Right atrium auricular region (tissue), 2 donors: ENCODE results near the gene DISC1. TPM values are rescaled to one million over a fixed set of nuclear protein-coding genes. Genes with fewer than 3 reads are reported as not detected.

Source experiments
- DNase-seq: peaks from one replicate; pipeline ENCODE4 v3.0.0-alpha.2; 2019; ENCODE audit warnings: low spot score
- H3K27ac ChIP-seq, 2 donors: fragments of 200-600 bp; sonication (generic); 1 replicate in 1 of 2; 2 replicates in 1 of 2; pipeline ENCODE4 v1.5.1; 2016 to 2019
- H3K27me3 ChIP-seq, 2 donors: fragments of 200-600 bp; sonication (generic); one replicate each; pipeline versions ENCODE4 v1.5.1 to v1.6.0; 2017 to 2019
- H3K36me3 ChIP-seq: fragments of 200-600 bp; sonication (generic); one replicate; pipeline ENCODE4 v1.5.1; 2016
- H3K4me1 ChIP-seq, 2 donors: fragments of 200-600 bp; sonication (generic); one replicate each; pipeline versions ENCODE4 v1.5.1 to v1.6.0; 2017 to 2019
- H3K4me3 ChIP-seq, 2 donors: fragments of 200-600 bp; sonication (generic); 1 replicate in 1 of 2; 2 replicates in 1 of 2; pipeline ENCODE4 v1.5.1; 2017 to 2019; ENCODE audit warnings: mild to moderate bottlenecking in 1 of 2, moderate library complexity in 1 of 2
- H3K9me3 ChIP-seq, 2 donors: fragments of 200-600 bp; sonication (generic); one replicate each; pipeline ENCODE4 v1.5.1; 2019
- total RNA-seq, 2 donors: library from RNA; depleted of rRNA; stranded (reverse); fragments of >200 nt; gene quantifications; one replicate each; pipeline ENCODE4 v1.1.0, GENCODE V29; 2016
- TF ChIP-seq, protein P1 (sequence below), 2 donors: fragments of 200-600 bp; sonication (generic); IDR thresholded peaks; one replicate each; pipeline ENCODE4 v1.5.1; 2019; ENCODE audit warnings: antibody characterized with exemption in 2 of 2

The DISC1 gene
- total RNA-seq, 2 donors from 2014 or later = 1.8 to 5.3 TPM

DNA sequence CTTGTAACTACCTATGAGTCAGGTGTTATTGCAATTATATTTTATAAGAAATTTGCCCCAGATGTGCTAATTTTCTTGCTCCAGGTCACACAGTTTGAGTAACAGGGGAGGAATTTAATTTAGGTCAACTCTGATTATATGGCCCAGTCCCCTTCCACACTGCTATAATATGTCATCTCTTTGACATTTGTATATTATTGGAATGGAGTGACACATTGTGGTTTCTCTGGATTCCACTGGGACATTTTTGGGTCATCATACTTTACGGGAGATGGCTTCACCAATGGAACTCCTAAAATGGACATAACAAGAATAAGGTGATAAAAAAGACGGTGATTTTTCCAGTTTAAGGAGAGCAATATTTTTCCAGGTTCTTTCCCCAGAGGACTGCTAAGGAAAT lies 191.2 kb downstream of the DISC1 start:
- Histone ChIP-seq H3K27me3 (no peaks in the 10 kb centered on the region), H3K4me1 (no peaks in the 10 kb centered on the region), H3K4me3 (no peak overlapping the region), H3K9me3 (no peaks in the 10 kb centered on the region), H3K27ac (peak overlapping the region; percentile 40 to 62), H3K36me3 (no peaks in the 10 kb centered on the region)
- no peak for DNase-seq
- TF ChIP-seq, protein P1, sequence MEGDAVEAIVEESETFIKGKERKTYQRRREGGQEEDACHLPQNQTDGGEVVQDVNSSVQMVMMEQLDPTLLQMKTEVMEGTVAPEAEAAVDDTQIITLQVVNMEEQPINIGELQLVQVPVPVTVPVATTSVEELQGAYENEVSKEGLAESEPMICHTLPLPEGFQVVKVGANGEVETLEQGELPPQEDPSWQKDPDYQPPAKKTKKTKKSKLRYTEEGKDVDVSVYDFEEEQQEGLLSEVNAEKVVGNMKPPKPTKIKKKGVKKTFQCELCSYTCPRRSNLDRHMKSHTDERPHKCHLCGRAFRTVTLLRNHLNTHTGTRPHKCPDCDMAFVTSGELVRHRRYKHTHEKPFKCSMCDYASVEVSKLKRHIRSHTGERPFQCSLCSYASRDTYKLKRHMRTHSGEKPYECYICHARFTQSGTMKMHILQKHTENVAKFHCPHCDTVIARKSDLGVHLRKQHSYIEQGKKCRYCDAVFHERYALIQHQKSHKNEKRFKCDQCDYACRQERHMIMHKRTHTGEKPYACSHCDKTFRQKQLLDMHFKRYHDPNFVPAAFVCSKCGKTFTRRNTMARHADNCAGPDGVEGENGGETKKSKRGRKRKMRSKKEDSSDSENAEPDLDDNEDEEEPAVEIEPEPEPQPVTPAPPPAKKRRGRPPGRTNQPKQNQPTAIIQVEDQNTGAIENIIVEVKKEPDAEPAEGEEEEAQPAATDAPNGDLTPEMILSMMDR (IDR thresholded peaks at IDR 0.05) = no peak

DNA sequence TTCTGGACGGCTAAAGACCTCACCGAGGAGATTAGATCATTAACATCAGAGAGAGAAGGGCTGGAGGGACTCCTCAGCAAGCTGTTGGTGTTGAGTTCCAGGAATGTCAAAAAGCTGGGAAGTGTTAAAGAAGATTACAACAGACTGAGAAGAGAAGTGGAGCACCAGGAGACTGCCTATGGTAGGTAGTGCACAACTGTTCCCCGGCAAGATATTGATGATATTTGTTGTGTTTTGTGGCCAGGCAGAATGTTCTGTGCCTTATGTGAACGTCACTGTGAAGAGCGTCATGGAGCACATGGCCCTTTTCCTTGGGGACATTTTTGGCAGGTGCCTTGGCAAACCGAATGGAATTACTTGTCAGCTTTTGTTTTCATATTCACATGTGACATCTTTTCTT lies 191.7 kb downstream of the DISC1 start:
- Histone ChIP-seq H3K36me3 (no peaks in the 10 kb centered on the region), H3K27ac (peak overlapping the region; percentile 40 to 62), H3K9me3 (no peaks in the 10 kb centered on the region), H3K4me1 (no peaks in the 10 kb centered on the region), H3K27me3 (no peaks in the 10 kb centered on the region), H3K4me3 (no peak overlapping the region)
- DNase-seq = peak; percentile 90
- TF ChIP-seq, protein P1 (IDR thresholded peaks at IDR 0.05) = no peak

GRCh38 chr1:231821281-231821680 lies 194.7 kb downstream of the DISC1 start:
- Histone ChIP-seq H3K27ac (peak overlapping the region in 1 of 2 donors; percentile 40), H3K4me3 (no peak overlapping the region), H3K4me1 (no peaks in the 10 kb centered on the region), H3K27me3 (no peaks in the 10 kb centered on the region), H3K9me3 (no peaks in the 10 kb centered on the region), H3K36me3 (no peaks in the 10 kb centered on the region)
- TF ChIP-seq, protein P1 (IDR thresholded peaks at IDR 0.05) = no peak
- no peak for DNase-seq

DNA sequence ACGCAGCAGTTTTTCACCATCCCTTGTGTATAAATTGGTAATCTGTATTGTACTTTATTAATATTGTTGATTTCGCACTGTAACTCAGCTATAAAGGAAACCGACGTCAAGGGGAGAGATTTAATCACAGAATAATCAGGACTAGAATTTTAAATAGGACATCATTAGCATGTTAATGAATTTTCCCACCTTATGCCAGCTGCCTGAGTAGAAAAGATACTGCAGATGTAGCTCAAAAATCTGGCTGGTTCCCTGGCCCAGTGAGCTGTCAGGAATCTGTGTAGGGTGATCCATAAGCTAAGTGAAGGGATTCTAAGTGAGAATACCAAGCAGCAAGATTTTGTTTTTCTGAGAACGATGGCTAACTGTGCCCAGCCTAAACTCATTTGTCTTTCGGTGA lies 195.5 kb downstream of the DISC1 start:
- H3K4me1 ChIP-seq = no peaks in the 10 kb centered on the region
- no peak for DNase-seq
- peak overlapping the region in 1 of 2 donors; percentile 40 for H3K27ac ChIP-seq
- H3K4me3 ChIP-seq = no peak overlapping the region
- H3K27me3 ChIP-seq = no peaks in the 10 kb centered on the region
- H3K9me3 ChIP-seq = no peaks in the 10 kb centered on the region
- TF ChIP-seq, protein P1 (IDR thresholded peaks at IDR 0.05) = no peak
- no peaks in the 10 kb centered on the region for H3K36me3 ChIP-seq

DNA sequence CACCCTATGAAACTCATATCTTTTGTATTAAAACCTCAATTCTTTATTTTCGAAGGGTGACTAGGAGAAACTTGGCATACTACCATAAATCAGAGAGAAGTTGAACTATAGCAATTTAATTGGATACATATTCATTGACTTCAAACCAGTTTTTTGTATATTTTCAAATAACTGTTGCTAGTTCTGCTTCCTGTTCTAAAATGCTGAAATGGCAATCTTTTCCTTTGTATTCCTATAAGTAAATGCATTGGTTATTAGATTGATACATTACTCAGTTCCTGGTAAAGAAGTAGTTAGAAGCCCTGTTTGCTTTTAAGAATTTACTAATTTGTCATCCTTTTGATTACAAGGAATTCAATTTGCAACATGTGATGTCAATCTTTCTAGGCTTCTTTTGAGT lies 200.0 kb downstream of the DISC1 start:
- Histone ChIP-seq H3K4me1 (peaks cover 0 to 15% of the 10 kb centered on the region in 2 donors), H3K9me3 (no peaks in the 10 kb centered on the region), H3K36me3 (no peaks in the 10 kb centered on the region), H3K27me3 (no peaks in the 10 kb centered on the region), H3K4me3 (no peak overlapping the region), H3K27ac (no peak overlapping the region)
- no peak for DNase-seq
- TF ChIP-seq, protein P1 (IDR thresholded peaks at IDR 0.05) = no peak

DNA sequence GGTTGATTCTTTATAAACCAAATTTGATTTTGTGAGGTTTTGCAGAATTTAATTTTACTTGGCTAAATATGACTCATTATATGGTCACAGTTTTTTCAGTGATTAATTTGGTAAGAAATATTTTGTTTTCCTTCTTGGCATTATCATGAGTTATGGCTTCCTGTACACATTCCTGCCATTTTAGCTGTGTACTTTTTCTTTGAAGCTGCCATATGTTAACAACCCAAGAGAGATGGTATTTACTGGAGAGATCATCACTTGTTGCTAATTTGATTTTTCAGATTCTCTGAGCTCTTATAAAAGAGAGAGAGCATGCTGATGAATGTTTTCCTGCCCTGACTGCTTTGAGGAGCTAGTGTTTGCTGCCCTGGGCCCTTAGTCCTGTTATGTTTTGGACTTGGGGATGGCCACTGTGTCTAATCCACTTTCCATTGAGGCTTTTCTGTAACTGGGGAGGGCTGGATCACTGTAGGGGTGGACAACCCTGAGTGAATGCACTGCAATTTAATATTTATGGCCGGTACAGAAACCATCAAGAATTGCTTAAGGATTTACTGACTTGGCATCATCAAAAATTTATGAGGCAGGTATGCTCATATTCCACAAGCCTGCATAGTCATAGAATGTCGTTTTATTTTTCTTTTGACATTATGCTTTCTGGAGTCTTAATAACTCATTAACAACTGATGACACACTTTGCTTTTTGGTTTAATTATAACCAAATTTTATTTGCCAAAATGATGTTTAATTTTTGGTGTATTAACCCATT lies 200.9 kb downstream of the DISC1 start:
- Histone ChIP-seq H3K27ac (no peak overlapping the region), H3K36me3 (no peaks in the 10 kb centered on the region), H3K27me3 (no peaks in the 10 kb centered on the region), H3K4me1 (peaks cover 0 to 17% of the 10 kb centered on the region in 2 donors), H3K9me3 (no peaks in the 10 kb centered on the region), H3K4me3 (no peak overlapping the region)
- TF ChIP-seq, protein P1 (IDR thresholded peaks at IDR 0.05) = no peak
- DNase-seq = no peak
